ENCODE data around the gene PCDH1.

DNA sequence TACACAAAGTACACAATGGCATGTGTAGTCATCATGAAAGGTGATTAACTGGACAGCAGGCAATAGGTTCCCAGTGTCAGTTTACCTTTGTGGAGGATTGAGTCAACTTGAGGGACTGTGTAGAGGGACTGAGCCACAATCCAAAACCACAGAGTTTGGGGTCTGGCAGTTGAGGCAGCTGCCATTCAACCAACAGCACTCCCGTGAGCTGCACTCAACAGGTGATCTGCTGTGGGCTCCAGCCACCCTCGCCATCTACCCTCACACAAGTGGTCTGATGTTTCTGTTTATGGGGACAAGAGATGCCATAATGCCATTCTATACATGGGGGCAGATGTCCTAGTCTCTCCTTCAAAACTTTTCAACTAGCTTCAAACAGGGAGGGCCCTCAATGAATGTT lies 42.6 kb upstream of the PCDH1 start:
- TF ChIP-seq, protein P1, sequence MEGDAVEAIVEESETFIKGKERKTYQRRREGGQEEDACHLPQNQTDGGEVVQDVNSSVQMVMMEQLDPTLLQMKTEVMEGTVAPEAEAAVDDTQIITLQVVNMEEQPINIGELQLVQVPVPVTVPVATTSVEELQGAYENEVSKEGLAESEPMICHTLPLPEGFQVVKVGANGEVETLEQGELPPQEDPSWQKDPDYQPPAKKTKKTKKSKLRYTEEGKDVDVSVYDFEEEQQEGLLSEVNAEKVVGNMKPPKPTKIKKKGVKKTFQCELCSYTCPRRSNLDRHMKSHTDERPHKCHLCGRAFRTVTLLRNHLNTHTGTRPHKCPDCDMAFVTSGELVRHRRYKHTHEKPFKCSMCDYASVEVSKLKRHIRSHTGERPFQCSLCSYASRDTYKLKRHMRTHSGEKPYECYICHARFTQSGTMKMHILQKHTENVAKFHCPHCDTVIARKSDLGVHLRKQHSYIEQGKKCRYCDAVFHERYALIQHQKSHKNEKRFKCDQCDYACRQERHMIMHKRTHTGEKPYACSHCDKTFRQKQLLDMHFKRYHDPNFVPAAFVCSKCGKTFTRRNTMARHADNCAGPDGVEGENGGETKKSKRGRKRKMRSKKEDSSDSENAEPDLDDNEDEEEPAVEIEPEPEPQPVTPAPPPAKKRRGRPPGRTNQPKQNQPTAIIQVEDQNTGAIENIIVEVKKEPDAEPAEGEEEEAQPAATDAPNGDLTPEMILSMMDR (CRISPR knock-in tag; IDR thresholded peaks at IDR 0.05): no peak
- TF ChIP-seq CREB1 (IDR thresholded peaks at IDR 0.05) (no peak), CREB1 (CRISPR knock-in tag; IDR thresholded peaks at IDR 0.05) (no peak), ZFP37 (CRISPR knock-in tag; IDR thresholded peaks at IDR 0.05; ENCODE audit: borderline replicate concordance) (no peak), PRPF4 (IDR thresholded peaks at IDR 0.05; ENCODE audit: low read depth, low read length, poor library complexity, severe bottlenecking) (no peak), ZNF407 (CRISPR knock-in tag; IDR thresholded peaks at IDR 0.05; ENCODE audit: not compliant biosample characterization) (no peak), POLR2AphosphoS5 (IDR thresholded peaks at IDR 0.05; ENCODE audit: low read depth, low read length) (no peak), HBP1 (CRISPR knock-in tag; IDR thresholded peaks at IDR 0.05; ENCODE audit: low read depth) (no peak), MLXIP (CRISPR knock-in tag; IDR thresholded peaks at IDR 0.05; ENCODE audit: borderline replicate concordance) (no peak), RAD21 (CRISPR knock-in tag; IDR thresholded peaks at IDR 0.05) (no peak), SPEN (CRISPR knock-in tag; IDR thresholded peaks at IDR 0.05; ENCODE audit: low read depth) (no peak), ZFYVE20 (CRISPR knock-in tag; IDR thresholded peaks at IDR 0.05; ENCODE audit: borderline replicate concordance, low read depth) (no peak), POLR2A (IDR thresholded peaks at IDR 0.05; ENCODE audit: insufficient read depth in 1 of 2, low read depth in 2 of 2, low read length in 2 of 2) (no peak), HMG20B (CRISPR knock-in tag; conservative IDR thresholded peaks at IDR 0.05) (no peak)
- TF ChIP-seq, protein P2, sequence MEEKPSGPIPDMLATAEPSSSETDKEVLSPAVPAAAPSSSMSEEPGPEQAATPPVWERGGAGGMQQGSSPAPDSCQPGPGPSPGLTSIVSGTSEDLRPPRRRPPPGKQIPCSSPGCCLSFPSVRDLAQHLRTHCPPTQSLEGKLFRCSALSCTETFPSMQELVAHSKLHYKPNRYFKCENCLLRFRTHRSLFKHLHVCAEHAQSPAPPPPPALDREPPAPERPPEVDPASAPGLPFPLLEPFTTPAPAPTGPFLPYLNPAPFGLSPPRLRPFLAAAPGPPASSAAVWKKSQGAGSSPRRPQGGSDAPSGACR (CRISPR knock-in tag; IDR thresholded peaks at IDR 0.05): no peak
